HG02798 (cell line): Measurements from ENCODE around the gene LRRC1.

Source experiments
- ATAC-seq: cut with Tn5 transposase; IDR thresholded peaks from one replicate; pipeline ENCODE4 v1.9.1; 2021; ENCODE audit warnings: mild to moderate bottlenecking; ENCODE audit not compliant: unreplicated experiment, poor library complexity

The LRRC1 gene

GRCh38 chr6:53869964-53870363 lies 75.2 kb downstream of the LRRC1 start:
- ATAC-seq, result no peak

- no peak for ATAC-seq
These were observed 79.1 kb downstream of the LRRC1 start for GRCh38 chr6:53873922-53874321.

DNA sequence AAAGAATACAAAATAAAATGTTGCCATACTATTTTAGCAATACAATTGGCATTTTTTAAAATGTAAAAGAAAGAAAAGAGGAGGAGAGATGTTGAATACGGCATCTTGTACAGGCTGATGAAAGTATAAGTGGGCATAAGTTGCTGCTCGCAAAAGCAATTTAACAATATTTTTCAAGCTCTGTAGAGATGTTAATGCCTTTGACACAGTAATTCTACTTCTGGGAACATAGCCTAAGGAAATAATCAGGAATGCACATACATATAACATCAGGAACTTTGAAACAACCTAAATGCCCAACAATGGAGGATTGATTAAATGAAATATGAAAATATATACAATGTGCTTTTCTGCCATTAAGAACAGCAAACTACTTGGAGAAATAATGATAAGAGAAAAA lies 80.2 kb downstream of the LRRC1 start:
- no peak for ATAC-seq

DNA sequence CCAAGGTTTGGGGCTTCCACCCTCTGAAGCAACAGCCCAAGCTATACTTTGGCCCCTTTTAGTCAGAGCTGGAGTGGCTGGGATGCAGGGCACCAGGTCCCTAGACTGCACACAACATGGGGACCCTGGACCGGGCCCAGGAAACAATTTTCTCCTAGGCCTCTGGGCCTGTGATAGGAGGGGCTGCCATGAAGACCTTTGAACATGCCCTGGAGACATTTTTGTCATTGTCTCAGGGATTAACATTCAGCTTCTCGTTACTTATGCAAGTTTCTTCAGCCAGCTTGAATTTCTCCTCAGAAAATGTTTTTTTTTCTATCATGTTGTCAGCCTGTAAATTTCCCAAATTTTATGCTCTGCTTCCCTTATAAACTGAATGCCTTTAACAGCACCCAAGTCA lies 82.3 kb downstream of the LRRC1 start:
- ATAC-seq, result no peak

GRCh38 chr6:53878808-53879207 lies 84.0 kb downstream of the LRRC1 start:
- ATAC-seq, result no peak

- no peak for ATAC-seq
These were observed 84.8 kb downstream of the LRRC1 start for GRCh38 chr6:53879608-53880007.

DNA sequence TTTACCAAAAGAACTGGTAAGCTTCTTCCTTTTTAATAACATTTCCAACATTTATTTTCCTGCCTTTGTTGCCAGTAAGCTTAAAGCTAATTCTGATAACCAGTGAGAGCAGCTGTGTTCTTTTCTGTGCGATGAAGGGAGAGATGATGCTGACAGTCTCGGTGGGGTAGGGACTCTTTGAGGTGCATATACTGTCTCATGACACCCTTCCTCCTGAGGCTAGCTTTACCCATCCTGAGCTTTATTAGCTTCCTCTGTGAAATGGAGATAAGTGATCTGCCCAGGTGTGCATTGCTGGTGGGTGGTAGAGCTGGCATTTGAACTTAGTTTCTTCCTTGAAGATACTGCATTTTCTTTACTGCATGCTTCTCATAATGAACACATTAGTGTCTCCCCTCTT lies 92.5 kb downstream of the LRRC1 start:
- no peak for ATAC-seq

DNA sequence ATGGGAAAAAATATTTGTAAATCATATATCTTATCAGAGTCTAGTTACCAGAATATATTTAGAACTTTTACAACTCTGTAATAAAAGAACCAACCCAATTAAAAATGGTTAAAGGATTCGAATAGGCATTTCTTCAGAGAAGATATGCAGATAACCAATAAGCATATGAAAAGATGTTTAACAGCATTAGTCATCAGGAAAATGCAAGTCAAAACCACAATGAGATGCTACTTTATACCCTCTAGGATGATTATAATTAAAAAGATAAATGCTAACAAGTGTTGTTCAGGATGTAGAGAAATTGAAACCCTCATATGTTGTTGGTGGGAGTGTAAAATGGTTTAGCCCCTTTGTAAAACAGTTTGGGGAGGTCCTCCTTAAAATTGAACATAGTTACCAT lies 94.1 kb downstream of the LRRC1 start:
- no peak for ATAC-seq

- no peak for ATAC-seq
These were observed 94.6 kb downstream of the LRRC1 start for GRCh38 chr6:53889365-53889764.

DNA sequence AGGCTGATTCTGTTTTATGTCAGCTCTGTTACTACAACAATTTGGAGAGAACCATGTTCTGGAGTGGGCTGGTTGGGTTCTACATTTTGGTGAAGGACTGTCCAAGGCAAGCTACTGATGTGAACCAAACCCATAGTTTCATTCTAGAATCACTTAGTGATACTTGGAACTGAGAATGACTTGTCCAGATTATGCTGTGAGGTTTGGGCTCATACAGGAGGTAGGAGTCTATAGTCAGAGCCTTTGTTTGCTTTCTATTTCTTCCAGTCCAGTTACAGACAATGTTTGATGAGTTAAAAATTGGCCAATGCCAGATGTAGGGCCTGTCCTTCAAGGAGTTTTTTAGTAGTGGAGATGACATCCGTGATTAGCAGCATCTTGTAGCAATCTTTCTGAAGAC lies 97.9 kb downstream of the LRRC1 start:
- peak; percentile 65 for ATAC-seq

- ATAC-seq, result peak; percentile 78
These were observed 99.3 kb downstream of the LRRC1 start for GRCh38 chr6:53894091-53894490.

DNA sequence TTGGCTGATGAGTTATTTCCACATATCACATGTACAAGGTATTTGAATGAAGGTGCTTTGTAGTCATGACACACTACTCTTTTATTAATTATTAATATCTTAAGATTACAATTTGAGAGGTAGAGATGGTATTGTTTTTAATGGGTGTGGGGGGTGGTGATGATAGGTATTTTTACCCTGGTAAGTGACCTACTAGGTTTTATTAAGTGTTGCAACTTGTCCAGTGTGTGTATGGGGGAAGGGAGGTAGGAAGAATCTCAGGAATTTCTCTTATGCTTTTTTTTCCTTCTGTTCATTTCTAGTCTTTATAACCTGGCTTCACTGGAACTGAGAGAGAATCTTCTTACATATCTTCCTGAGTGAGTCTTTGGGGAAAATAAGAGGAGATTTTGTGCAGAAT lies 101.4 kb downstream of the LRRC1 start:
- no peak for ATAC-seq

GRCh38 chr6:53898026-53898795 lies 103.4 kb downstream of the LRRC1 start:
- no peak for ATAC-seq

DNA sequence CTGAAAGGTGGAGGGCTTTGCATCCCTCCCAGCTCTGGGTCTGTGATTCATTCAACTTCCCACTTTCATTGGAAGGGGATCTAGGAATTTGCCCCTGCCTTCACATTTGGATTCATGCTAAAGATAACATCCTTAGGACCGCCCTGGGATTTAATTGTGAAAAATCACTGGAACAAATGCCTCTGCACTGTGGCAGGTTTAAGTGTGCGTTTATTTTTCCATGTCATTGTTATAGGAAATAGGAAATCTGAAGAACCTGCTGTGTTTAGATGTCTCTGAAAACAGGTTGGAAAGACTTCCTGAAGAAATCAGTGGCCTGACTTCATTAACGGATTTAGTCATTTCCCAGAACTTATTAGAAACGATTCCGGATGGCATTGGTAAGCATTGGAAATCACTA lies 104.7 kb downstream of the LRRC1 start:
- ATAC-seq, result no peak

DNA sequence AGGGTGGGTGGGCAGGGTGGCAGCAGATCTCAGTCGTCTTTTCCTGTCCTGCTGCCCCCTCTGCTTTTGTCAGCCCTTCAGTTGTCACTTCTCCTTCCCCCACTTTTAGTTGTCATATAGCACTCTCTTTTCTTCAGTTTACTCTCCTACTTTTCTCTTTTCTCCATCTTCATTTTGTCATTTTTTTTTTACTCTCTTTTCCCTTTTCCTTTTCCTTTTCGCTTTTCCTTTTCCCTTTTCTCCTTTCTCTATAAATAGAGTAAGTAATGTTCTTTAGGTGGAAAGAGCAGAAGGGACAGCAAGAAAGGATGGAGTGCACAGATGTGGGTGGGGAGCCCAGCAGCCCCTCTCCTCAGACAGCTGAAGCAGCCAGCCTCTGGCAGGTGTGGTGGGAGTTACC lies 108.6 kb downstream of the LRRC1 start:
- no peak for ATAC-seq

- no peak for ATAC-seq
These were observed 111.3 kb downstream of the LRRC1 start for GRCh38 chr6:53906103-53906502.

GRCh38 chr6:53906842-53907241 lies 112.0 kb downstream of the LRRC1 start:
- ATAC-seq, result no peak

GRCh38 chr6:53910834-53911233 lies 116.0 kb downstream of the LRRC1 start:
- ATAC-seq, result no peak

DNA sequence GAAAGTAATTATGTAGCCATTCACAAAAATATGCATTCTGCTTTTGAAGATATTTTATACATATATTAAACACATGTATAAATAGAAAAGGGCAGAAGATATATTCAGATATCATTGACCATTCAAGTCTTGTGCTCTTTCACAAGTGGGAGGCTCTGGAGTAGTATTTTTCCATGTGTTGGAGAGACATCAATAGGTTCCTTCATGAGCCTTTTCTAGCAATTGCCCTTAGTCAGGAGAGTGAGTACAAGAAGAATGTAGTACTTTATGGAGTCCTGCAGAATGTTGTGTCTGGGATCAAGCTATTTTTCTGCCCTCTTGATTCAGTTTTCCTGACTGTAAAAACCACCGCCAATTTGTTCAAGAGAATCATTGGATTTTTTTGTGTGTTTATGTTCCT lies 117.9 kb downstream of the LRRC1 start:
- ATAC-seq, result no peak

DNA sequence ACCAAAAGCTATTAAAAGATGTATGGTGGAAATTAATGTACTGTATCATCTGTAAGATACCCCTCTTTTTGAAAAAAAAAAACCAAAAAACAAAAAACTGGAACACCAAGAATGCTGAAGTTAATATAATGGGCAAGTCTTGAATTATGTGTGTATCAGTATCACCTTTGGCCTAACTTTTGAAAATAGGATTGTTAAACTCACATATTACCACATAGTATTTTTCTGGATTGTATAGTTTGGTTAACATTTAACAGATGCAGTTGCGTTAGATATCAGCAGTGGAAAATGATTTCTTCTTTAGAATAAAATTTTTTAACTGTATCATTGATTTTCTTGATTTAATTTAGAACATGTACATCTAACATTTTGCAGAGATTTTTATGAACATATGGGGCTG lies 118.5 kb downstream of the LRRC1 start:
- ATAC-seq, result no peak

DNA sequence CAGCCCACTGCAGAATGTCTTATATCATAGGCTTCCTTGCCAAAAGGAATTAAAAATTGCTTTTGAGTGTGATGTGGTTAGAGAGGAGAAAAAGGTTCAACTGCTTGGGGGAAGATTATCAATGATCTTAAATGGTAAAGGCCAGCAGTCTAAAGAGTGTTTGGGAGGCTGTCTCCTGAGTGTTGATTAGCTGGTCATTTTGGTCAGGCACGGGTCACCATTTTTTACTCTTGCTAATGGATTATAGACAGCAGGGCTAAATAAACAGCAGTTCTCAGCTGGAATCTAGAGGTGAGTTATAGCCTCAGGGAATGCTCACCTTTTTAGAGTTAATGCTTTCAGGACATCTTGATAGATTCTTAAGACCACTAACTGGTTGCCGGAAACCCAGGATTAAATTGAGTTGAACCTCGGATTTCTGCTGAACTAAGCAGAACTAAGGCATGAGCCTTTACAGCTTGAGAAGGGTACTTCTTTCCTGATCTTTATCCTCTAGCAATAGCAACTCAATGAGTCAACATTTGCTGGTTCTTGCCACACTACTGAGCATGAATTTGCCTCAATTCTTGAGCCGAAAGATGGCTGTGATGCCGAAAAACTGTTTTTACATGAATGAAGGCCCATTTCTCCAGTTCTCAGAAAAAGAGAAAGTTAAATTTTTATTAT lies 120.4 kb downstream of the LRRC1 start:
- ATAC-seq, result no peak

DNA sequence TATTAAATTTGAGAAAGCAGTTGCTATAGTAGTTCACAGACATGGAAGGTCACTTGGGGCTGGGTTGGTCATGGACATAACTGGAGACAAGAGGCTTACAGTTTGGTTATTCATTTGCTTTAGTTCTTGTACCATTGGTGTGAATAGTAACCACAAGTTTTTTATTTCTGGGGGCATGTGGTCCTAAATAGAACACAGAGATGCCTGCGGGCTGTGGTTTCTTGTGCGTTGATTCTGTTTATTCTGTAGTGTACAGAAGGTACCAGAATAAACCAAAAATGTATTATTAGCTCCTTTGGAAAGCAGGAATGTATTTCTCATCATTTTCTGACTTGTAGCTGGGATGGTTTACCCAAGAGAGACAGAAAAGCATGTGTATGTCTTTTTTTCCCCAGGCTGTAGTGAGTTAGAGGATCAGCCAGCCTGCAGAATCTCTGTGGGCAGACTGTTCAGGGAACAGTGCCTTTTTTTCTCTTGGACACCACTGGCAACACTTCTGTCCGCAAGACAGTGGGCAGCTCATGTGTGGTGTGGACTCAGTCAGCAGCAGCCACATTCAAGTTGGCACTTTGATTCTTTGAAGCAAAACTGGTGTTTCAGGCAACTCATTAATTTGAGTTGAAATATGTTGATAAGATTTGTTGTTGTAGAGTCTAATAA lies 122.1 kb downstream of the LRRC1 start:
- peak; percentile 47 for ATAC-seq
